Mesenchymal stem cell (in vitro differentiated cells and primary cell): Measurements from ENCODE around the gene POLR2E.

ENCODE experiments used
- DNase-seq: peaks from one replicate; pipeline ENCODE4 v3.0.0-alpha.2; 2013
- H2AFZ ChIP-seq: one replicate; pipeline ENCODE4 v1.6.1; 2013; ENCODE audit warnings: low read depth, mild to moderate bottlenecking, control low read depth, inconsistent platforms, low read length, moderate library complexity
- H2AK5ac ChIP-seq: 2 replicates; pipeline ENCODE4 v1.6.1; 2013; ENCODE audit warnings: low read length, moderate library complexity, mild to moderate bottlenecking, inconsistent platforms; ENCODE audit not compliant: severe bottlenecking
- H2BK120ac ChIP-seq: one replicate; pipeline ENCODE4 v1.6.1; 2013; ENCODE audit warnings: low read depth, mild to moderate bottlenecking, inconsistent platforms, low read length, moderate library complexity
- H2BK12ac ChIP-seq, 2 experiments: one replicate each; pipeline ENCODE4 v1.6.1; 2013; ENCODE audit warnings: inconsistent platforms in 2 of 2, low read length in 2 of 2, mild to moderate bottlenecking in 2 of 2, moderate library complexity in 2 of 2, control low read depth in 1 of 2
- H2BK15ac ChIP-seq: one replicate; pipeline ENCODE4 v1.6.1; 2013; ENCODE audit warnings: mild to moderate bottlenecking, low read depth, inconsistent platforms; ENCODE audit not compliant: poor library complexity, severe bottlenecking
- H2BK5ac ChIP-seq: 2 replicates; pipeline ENCODE4 v1.6.1; 2013; ENCODE audit warnings: low read depth, mild to moderate bottlenecking, low read length, control low read depth, inconsistent platforms; ENCODE audit not compliant: poor library complexity, severe bottlenecking
- H3K14ac ChIP-seq, 2 experiments: one replicate each; pipeline ENCODE4 v1.6.1; 2013; ENCODE audit warnings: inconsistent platforms in 2 of 2, low read length in 2 of 2, control low read depth in 1 of 2, mild to moderate bottlenecking in 1 of 2, moderate library complexity in 1 of 2
- H3K18ac ChIP-seq, 2 experiments: one replicate each; pipeline ENCODE4 v1.6.1; 2013; ENCODE audit warnings: inconsistent platforms in 2 of 2, low read length in 2 of 2, control low read depth in 1 of 2, low read depth in 1 of 2, mild to moderate bottlenecking in 1 of 2
- H3K23ac ChIP-seq, 2 experiments: one replicate each; pipeline ENCODE4 v1.6.1; 2013; ENCODE audit warnings: inconsistent platforms in 2 of 2, low read length in 2 of 2, mild to moderate bottlenecking in 2 of 2, moderate library complexity in 2 of 2, control low read depth in 1 of 2
- H3K27ac ChIP-seq: 2 replicates; pipeline ENCODE4 v1.5.1; 2013; ENCODE audit warnings: mild to moderate bottlenecking, moderate library complexity, low read length, control low read depth, inconsistent platforms; ENCODE audit not compliant: poor library complexity, severe bottlenecking
- H3K27me3 ChIP-seq, 2 experiments: 2 replicates each; pipeline versions ENCODE4 v1.6.1 to v1.7.0; 2013; ENCODE audit warnings: low read length in 2 of 2, mild to moderate bottlenecking in 2 of 2, moderate library complexity in 2 of 2, control low read depth in 1 of 2, inconsistent platforms in 1 of 2; ENCODE audit not compliant: control insufficient read depth in 1 of 2, insufficient read depth in 1 of 2
- H3K36me3 ChIP-seq, 2 experiments: 2 replicates each; pipeline versions ENCODE4 v1.6.1 to v1.7.0; 2013; ENCODE audit warnings: low read length in 2 of 2, control low read depth in 1 of 2, inconsistent platforms in 1 of 2, low read depth in 1 of 2, mild to moderate bottlenecking in 1 of 2; ENCODE audit not compliant: insufficient read depth in 2 of 2, control insufficient read depth in 1 of 2
- H3K4ac ChIP-seq, 2 experiments: one replicate each; pipeline ENCODE4 v1.6.1; 2013; ENCODE audit warnings: inconsistent platforms in 2 of 2, low read length in 2 of 2, mild to moderate bottlenecking in 2 of 2, moderate library complexity in 2 of 2, control low read depth in 1 of 2, low read depth in 1 of 2
- H3K4me1 ChIP-seq: 2 replicates; pipeline ENCODE4 v1.6.1; 2013; ENCODE audit warnings: low read depth, low read length, control low read depth; ENCODE audit not compliant: control insufficient read depth, insufficient read depth
- H3K4me2 ChIP-seq: 2 replicates; pipeline ENCODE4 v1.6.1; 2013; ENCODE audit warnings: low read length, mild to moderate bottlenecking, inconsistent platforms; ENCODE audit not compliant: poor library complexity, severe bottlenecking
- H3K4me3 ChIP-seq, 2 experiments: 2 replicates each; pipeline versions ENCODE4 v1.5.1 to v1.7.0; 2013; ENCODE audit warnings: low read length in 2 of 2, mild to moderate bottlenecking in 2 of 2, control low read depth in 1 of 2, low read depth in 1 of 2; ENCODE audit not compliant: insufficient read depth in 1 of 2
- H3K79me1 ChIP-seq: replicated peaks from 2 replicates; pipeline ENCODE4 v1.6.1; 2013; ENCODE audit warnings: mild to moderate bottlenecking, control low read depth, low read length, inconsistent platforms; ENCODE audit not compliant: poor library complexity, severe bottlenecking
- H3K9ac ChIP-seq: 2 replicates; pipeline ENCODE4 v1.7.0; 2013; ENCODE audit warnings: mild to moderate bottlenecking, low read length, moderate library complexity
- H3K9me3 ChIP-seq: 2 replicates; pipeline ENCODE4 v1.7.0; 2013; ENCODE audit warnings: mild to moderate bottlenecking, low read length; ENCODE audit not compliant: control insufficient read depth
- H4K8ac ChIP-seq: one replicate; pipeline ENCODE4 v1.6.1; 2013; ENCODE audit warnings: inconsistent platforms, mild to moderate bottlenecking, low read length, moderate library complexity
- H4K91ac ChIP-seq: one replicate; pipeline ENCODE4 v1.6.1; 2013; ENCODE audit warnings: mild to moderate bottlenecking, low read length, inconsistent platforms
- WGBS: methylation state at CpG from one replicate; pipeline ENCODE4 v1.1.7; 2013; ENCODE audit warnings: mixed read lengths; 5-methylcytosine and 5-hydroxymethylcytosine counted together

Gene POLR2E

GRCh38 chr19:1066251-1066747 lies 28.9 kb downstream of the POLR2E start:
- H2BK5ac ChIP-seq = no peak overlapping the region
- peak overlapping the region in 1 of 2 experiments; percentile 56 for H3K18ac ChIP-seq
- peaks cover 0 to 16% of the 10 kb centered on the region in 2 experiments for H3K36me3 ChIP-seq
- no peak for DNase-seq
- no peaks in the 10 kb centered on the region for H3K9me3 ChIP-seq
- H3K4me3 ChIP-seq = no peak overlapping the region
- H3K79me1 ChIP-seq = no peaks in the 10 kb centered on the region
- H2BK120ac ChIP-seq = no peak overlapping the region
- H3K23ac ChIP-seq = no peak overlapping the region
- H3K14ac ChIP-seq = peak overlapping the region in 1 of 2 experiments; percentile 38
- no peak overlapping the region for H2BK15ac ChIP-seq
- H3K4me1 ChIP-seq = peaks cover 34% of the 10 kb centered on the region
- H3K27ac ChIP-seq = no peak overlapping the region
- no peak overlapping the region for H3K4me2 ChIP-seq
- H4K91ac ChIP-seq = no peak overlapping the region
- H4K8ac ChIP-seq = no peak overlapping the region
- peaks cover 40 to 65% of the 10 kb centered on the region in 2 experiments for H3K27me3 ChIP-seq
- H2BK12ac ChIP-seq = no peak overlapping the region
- 53% methylated on average over 16 of the region's 17 CpGs for WGBS
- no peak overlapping the region for H2AK5ac ChIP-seq
- H3K4ac ChIP-seq = no peak overlapping the region
- H2AFZ ChIP-seq = no peak overlapping the region
- H3K9ac ChIP-seq = no peak overlapping the region

- H2BK15ac ChIP-seq = no peak overlapping the region
- no peak overlapping the region for H3K18ac ChIP-seq
- no peaks in the 10 kb centered on the region for H3K9me3 ChIP-seq
- no peak overlapping the region for H3K14ac ChIP-seq
- WGBS = 47% methylated on average over 16 of the region's 17 CpGs
- no peak overlapping the region for H2AK5ac ChIP-seq
- H3K27me3 ChIP-seq = peaks cover 36 to 60% of the 10 kb centered on the region in 2 experiments
- H3K4me1 ChIP-seq = peaks cover 29% of the 10 kb centered on the region
- no peak overlapping the region for H2BK5ac ChIP-seq
- H3K4me2 ChIP-seq = no peak overlapping the region
- H3K4me3 ChIP-seq = no peak overlapping the region
- H2BK12ac ChIP-seq = no peak overlapping the region
- no peak overlapping the region for H2AFZ ChIP-seq
- no peak overlapping the region for H2BK120ac ChIP-seq
- no peak overlapping the region for H3K4ac ChIP-seq
- no peak overlapping the region for H4K91ac ChIP-seq
- H4K8ac ChIP-seq = no peak overlapping the region
- no peak overlapping the region for H3K27ac ChIP-seq
- no peak overlapping the region for H3K9ac ChIP-seq
- DNase-seq = no peak
- H3K79me1 ChIP-seq = no peaks in the 10 kb centered on the region
- peak overlapping the region in 1 of 2 experiments; percentile 27 for H3K23ac ChIP-seq
- H3K36me3 ChIP-seq = peaks cover 0 to 19% of the 10 kb centered on the region in 2 experiments
Measured at GRCh38 chr19:1065606-1066109, 29.5 kb downstream of the POLR2E start.

- Histone ChIP-seq H3K18ac (peak overlapping the region in 1 of 2 experiments; percentile 56), H3K9me3 (peaks cover under 1% of the 10 kb centered on the region), H2BK120ac (no peak overlapping the region), H3K23ac (peak overlapping the region in 1 of 2 experiments; percentile 27), H3K4ac (no peak overlapping the region), H2AFZ (peak overlapping the region; percentile 32), H2BK5ac (no peak overlapping the region), H2AK5ac (no peak overlapping the region), H3K4me3 (no peak overlapping the region), H3K9ac (no peak overlapping the region), H3K27ac (no peak overlapping the region), H3K14ac (no peak overlapping the region), H3K4me2 (no peak overlapping the region), H3K36me3 (peaks cover 0 to 19% of the 10 kb centered on the region in 2 experiments), H4K91ac (no peak overlapping the region), H3K4me1 (peaks cover 29% of the 10 kb centered on the region), H2BK15ac (peak overlapping the region; percentile 61), H3K79me1 (no peaks in the 10 kb centered on the region), H4K8ac (no peak overlapping the region), H3K27me3 (peaks cover 31 to 55% of the 10 kb centered on the region in 2 experiments), H2BK12ac (no peak overlapping the region)
- DNase-seq = peak; percentile 77
- WGBS = 15% methylated on average over 59 of the region's 60 CpGs
Measured at GRCh38 chr19:1064661-1065605, 30.2 kb downstream of the POLR2E start.
